Coronary artery (tissue), 2 donors: ENCODE data around the gene TSPAN3.

Source experiments
- DNase-seq: peaks from one replicate; pipeline ENCODE4 v3.0.0-alpha.2; 2017; ENCODE audit warnings: low spot score
- H3K27ac ChIP-seq, 2 donors: fragments of 200-600 bp; sonication (generic); one replicate each; pipeline ENCODE4 v1.5.1; 2016 to 2019
- H3K4me3 ChIP-seq: fragments of 200-600 bp; sonication (generic); 2 replicates; pipeline ENCODE4 v1.5.1; 2016; ENCODE audit warnings: mild to moderate bottlenecking, moderate library complexity
- CTCF ChIP-seq: fragments of 200-600 bp; sonication (generic); IDR thresholded peaks from one replicate; pipeline ENCODE4 v1.5.1; 2019; ENCODE audit warnings: antibody characterized with exemption

The TSPAN3 gene

GRCh38 chr15:77012117-77012712 lies 58.7 kb downstream of the TSPAN3 start:
- Histone ChIP-seq H3K27ac (no peak overlapping the region), H3K4me3 (no peak overlapping the region)
- DNase-seq: no peak
- no peak for TF ChIP-seq CTCF

GRCh38 chr15:77010857-77011256 lies 60.1 kb downstream of the TSPAN3 start:
- TF ChIP-seq CTCF: no peak
- DNase-seq: no peak
- Histone ChIP-seq H3K27ac (no peak overlapping the region), H3K4me3 (no peak overlapping the region)

GRCh38 chr15:77010312-77010686 lies 60.6 kb downstream of the TSPAN3 start:
- H3K4me3 ChIP-seq: no peak overlapping the region
- DNase-seq: no peak
- no peak for TF ChIP-seq CTCF
- no peak overlapping the region for H3K27ac ChIP-seq

- DNase-seq: no peak
- no peak overlapping the region for H3K27ac ChIP-seq
- H3K4me3 ChIP-seq: no peak overlapping the region
- TF ChIP-seq CTCF: no peak
These were observed 61.1 kb downstream of the TSPAN3 start for GRCh38 chr15:77009646-77010311.

GRCh38 chr15:77009176-77009575 lies 61.7 kb downstream of the TSPAN3 start:
- no peak overlapping the region for H3K27ac ChIP-seq
- no peak for DNase-seq
- H3K4me3 ChIP-seq: no peak overlapping the region
- no peak for TF ChIP-seq CTCF

- Histone ChIP-seq H3K27ac (peak overlapping the region in 1 of 2 donors; percentile 67), H3K4me3 (no peak overlapping the region)
- TF ChIP-seq CTCF: no peak
- DNase-seq: no peak
These were observed 66.7 kb downstream of the TSPAN3 start for GRCh38 chr15:77004189-77004588.
